NT2/D1 (cell line): ENCODE data around the gene MRPL51.

Experiments used
- SUZ12 ChIP-seq: IDR thresholded peaks from 2 replicates; pipeline ENCODE4 v1.6.1; 2011; ENCODE audit not compliant: insufficient read length, insufficient read depth; ENCODE audit errors: extremely low read depth
- YY1 ChIP-seq: IDR thresholded peaks from 2 replicates; pipeline ENCODE4 v1.6.1; 2011; ENCODE audit not compliant: insufficient read length, insufficient read depth
- ZNF274 ChIP-seq: IDR thresholded peaks from 2 replicates; pipeline ENCODE4 v1.6.1; 2011; ENCODE audit warnings: mild to moderate bottlenecking, low read depth, low read length

GRCh38 chr12:6451348-6452244 is 41.5 kb downstream of the MRPL51 start, which contains the start of gene TAPBPL:
- TF ChIP-seq ZNF274 (no peak), SUZ12 (no peak), YY1 (peak; percentile 42)
